OCI-LY1 (cell line): ENCODE results near the gene BTN1A1.

ENCODE experiments used
- H2AFZ ChIP-seq: fragments of 200-600 bp; sonication (generic), shearing (Covaris generic); 2 replicates; pipeline ENCODE4 v1.6.0; 2014; ENCODE audit warnings: antibody characterized with exemption, mild to moderate bottlenecking, low read length
- H3F3A ChIP-seq: fragments of 200-600 bp; sonication (generic), shearing (Covaris generic); 2 replicates; pipeline ENCODE4 v1.6.0; 2014; ENCODE audit warnings: mild to moderate bottlenecking, antibody characterized with exemption, low read length, moderate library complexity; ENCODE audit not compliant: insufficient read depth
- H3K27ac ChIP-seq: fragments of 200-600 bp; sonication (generic); 2 replicates; pipeline ENCODE4 v1.5.1; 2014; ENCODE audit warnings: low read length, mixed run types, mild to moderate bottlenecking, low read depth; ENCODE audit not compliant: poor library complexity, severe bottlenecking
- H3K27me3 ChIP-seq: fragments of 200-600 bp; sonication (generic); 2 replicates; pipeline ENCODE4 v1.6.0; 2014; ENCODE audit warnings: antibody characterized with exemption, mild to moderate bottlenecking, low read length, moderate library complexity; ENCODE audit not compliant: insufficient read depth
- H3K36me3 ChIP-seq: fragments of 200-600 bp; sonication (generic); 2 replicates; pipeline ENCODE4 v1.6.1; 2014; ENCODE audit warnings: mild to moderate bottlenecking, antibody characterized with exemption, low read length, moderate library complexity, mixed read lengths; ENCODE audit not compliant: insufficient read depth
- H3K4me1 ChIP-seq: fragments of 200-600 bp; sonication (generic); 2 replicates; pipeline ENCODE4 v1.5.1; 2014; ENCODE audit warnings: mild to moderate bottlenecking, low read length, moderate library complexity; ENCODE audit not compliant: insufficient read depth, severe bottlenecking
- H3K4me2 ChIP-seq: fragments of 200-600 bp; sonication (generic), shearing (Covaris generic); 2 replicates; pipeline ENCODE4 v1.6.1; 2014; ENCODE audit warnings: low read length
- H3K4me3 ChIP-seq: fragments of 200-600 bp; sonication (generic); 2 replicates; pipeline ENCODE4 v1.5.1; 2014; ENCODE audit warnings: low read length, low read depth, mild to moderate bottlenecking, mixed read lengths; ENCODE audit not compliant: poor library complexity, severe bottlenecking
- H3K79me2 ChIP-seq: fragments of 200-600 bp; shearing (Covaris generic); 2 replicates; pipeline ENCODE4 v1.6.1; 2016; ENCODE audit warnings: mixed run types, low read length, mixed read lengths; ENCODE audit not compliant: insufficient read depth
- H3K9ac ChIP-seq: fragments of 200-600 bp; sonication (generic), shearing (Covaris generic); 2 replicates; pipeline ENCODE4 v1.6.1; 2014; ENCODE audit warnings: mild to moderate bottlenecking, low read length, mixed read lengths
- H3K9me2 ChIP-seq: fragments of 200-600 bp; sonication (generic), shearing (Covaris generic); 2 replicates; pipeline ENCODE4 v1.6.1; 2014; ENCODE audit warnings: low read depth, mild to moderate bottlenecking, low read length, mixed read lengths
- H3K9me3 ChIP-seq: fragments of 200-600 bp; shearing (Covaris generic); 2 replicates; pipeline ENCODE4 v1.6.1; 2014; ENCODE audit warnings: low read length, mixed read lengths
- H4K20me1 ChIP-seq: fragments of 200-600 bp; sonication (generic), shearing (Covaris generic); 2 replicates; pipeline ENCODE4 v1.6.0; 2016; ENCODE audit warnings: mild to moderate bottlenecking, low read length; ENCODE audit not compliant: insufficient read depth
- EZH2 ChIP-seq: fragments of 200-600 bp; sonication (generic), shearing (Covaris generic); IDR thresholded peaks from 2 replicates; pipeline ENCODE4 v1.8.0; 2017; ENCODE audit warnings: borderline replicate concordance, mixed run types, mild to moderate bottlenecking, antibody characterized with exemption, low read length, moderate library complexity, mixed read lengths
- TF ChIP-seq, protein P1 (sequence below): fragments of 200-600 bp; sonication (generic), shearing (Covaris generic); IDR thresholded peaks from 2 replicates; pipeline ENCODE4 v1.5.1; 2017; ENCODE audit warnings: mild to moderate bottlenecking, antibody characterized with exemption, low read length, moderate library complexity, mixed read lengths

BTN1A1 gene

DNA sequence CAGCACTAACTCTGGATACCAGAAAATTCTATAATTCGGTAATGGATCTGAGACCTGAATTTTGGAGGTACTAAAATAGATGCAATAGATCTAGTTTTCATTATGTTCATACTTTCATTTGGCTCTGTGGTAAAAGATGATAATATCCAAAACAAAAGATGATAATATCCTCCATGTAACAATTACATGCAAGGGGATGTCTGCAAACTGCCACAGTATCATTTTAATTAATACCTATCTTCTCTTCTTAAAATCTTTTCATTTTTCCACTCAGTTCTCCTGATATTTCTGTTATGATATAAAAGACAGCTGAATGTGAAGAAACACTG lies 26.7 kb upstream of the BTN1A1 start:
- Histone ChIP-seq H3K79me2 (no peaks in the 10 kb centered on the region), H3K4me2 (peak overlapping the region; percentile 55), H3K9ac (no peak overlapping the region; the same call in 1 of the 2 replicates), H3K4me3 (no peak overlapping the region), H3K9me3 (peaks cover 19% of the 10 kb centered on the region), H3K4me1 (peaks cover 44% of the 10 kb centered on the region), H3K36me3 (no peaks in the 10 kb centered on the region; the same call in 1 of the 2 replicates), H4K20me1 (no peaks in the 10 kb centered on the region), H2AFZ (no peak overlapping the region), H3K27me3 (no peaks in the 10 kb centered on the region), H3K27ac (no peak overlapping the region), H3K9me2 (no peaks in the 10 kb centered on the region), H3F3A (no peaks in the 10 kb centered on the region; the same call in 1 of the 2 replicates)
- TF ChIP-seq, protein P1, sequence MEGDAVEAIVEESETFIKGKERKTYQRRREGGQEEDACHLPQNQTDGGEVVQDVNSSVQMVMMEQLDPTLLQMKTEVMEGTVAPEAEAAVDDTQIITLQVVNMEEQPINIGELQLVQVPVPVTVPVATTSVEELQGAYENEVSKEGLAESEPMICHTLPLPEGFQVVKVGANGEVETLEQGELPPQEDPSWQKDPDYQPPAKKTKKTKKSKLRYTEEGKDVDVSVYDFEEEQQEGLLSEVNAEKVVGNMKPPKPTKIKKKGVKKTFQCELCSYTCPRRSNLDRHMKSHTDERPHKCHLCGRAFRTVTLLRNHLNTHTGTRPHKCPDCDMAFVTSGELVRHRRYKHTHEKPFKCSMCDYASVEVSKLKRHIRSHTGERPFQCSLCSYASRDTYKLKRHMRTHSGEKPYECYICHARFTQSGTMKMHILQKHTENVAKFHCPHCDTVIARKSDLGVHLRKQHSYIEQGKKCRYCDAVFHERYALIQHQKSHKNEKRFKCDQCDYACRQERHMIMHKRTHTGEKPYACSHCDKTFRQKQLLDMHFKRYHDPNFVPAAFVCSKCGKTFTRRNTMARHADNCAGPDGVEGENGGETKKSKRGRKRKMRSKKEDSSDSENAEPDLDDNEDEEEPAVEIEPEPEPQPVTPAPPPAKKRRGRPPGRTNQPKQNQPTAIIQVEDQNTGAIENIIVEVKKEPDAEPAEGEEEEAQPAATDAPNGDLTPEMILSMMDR = no peak
- TF ChIP-seq EZH2 = no peak

DNA sequence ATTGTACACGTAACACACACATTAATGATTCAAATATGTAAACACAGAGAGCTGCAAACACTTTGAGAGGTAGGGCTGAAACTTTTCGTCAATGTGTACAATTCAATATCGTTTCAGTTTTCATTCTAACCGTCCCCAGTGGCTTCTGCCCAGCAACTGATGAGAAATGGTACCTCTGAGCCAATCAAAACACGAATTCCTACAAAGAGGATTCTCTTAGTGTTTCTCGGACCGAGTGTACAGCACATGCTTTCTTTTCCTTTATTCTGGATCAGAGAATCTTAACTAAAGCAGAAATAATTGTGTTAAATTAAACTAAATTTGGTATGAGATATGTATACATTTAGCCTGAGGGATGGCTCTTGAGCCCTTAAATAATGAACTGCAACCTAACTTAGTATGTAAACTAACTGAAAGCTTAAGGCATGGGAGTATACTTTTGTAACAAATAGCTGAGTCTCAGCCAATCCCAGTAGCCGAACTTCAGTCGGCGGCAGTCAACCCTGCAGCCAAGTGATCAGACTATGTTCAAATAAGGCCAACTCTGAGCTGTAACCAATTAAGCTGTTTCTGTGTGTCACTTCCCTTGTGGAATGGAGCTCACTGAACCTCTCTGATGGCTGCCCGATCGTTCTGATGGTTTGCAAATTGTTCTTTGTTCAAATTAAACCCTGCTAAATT lies 26.2 kb upstream of the BTN1A1 start:
- Histone ChIP-seq H3K4me2 (peak overlapping the region; percentile 55), H3K27ac (peak overlapping the region; percentile 81), H3K36me3 (no peaks in the 10 kb centered on the region; the same call in 1 of the 2 replicates)

DNA sequence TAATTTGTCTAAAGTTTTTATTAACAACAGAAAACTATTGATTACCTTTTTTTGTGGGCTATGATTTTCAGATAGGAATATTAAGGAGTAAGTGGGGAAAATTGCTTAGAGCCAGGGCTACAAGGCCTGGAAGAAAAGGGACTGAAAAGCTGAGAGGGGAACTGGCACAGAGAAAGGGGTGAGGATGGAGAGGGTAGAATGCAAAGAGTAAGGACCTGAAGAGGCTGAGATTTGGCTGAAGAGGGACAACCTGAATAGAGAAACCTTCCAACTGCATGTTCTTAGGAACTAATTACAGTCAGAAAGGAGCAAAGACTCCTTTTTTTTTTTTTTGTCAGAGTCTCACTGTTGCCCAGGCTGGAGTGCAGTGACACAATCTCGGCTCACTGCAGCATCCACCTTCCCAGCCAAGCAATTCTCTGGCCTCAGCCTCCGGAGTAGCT lies 25.6 kb upstream of the BTN1A1 start:
- H3F3A ChIP-seq = no peaks in the 10 kb centered on the region; the same call in 1 of the 2 replicates
- no peaks in the 10 kb centered on the region; the same call in 1 of the 2 replicates for H3K36me3 ChIP-seq
- H3K4me2 ChIP-seq = peak overlapping the region; percentile 55
- no peak overlapping the region for H2AFZ ChIP-seq
- H3K27ac ChIP-seq = peak overlapping the region; percentile 81
- H3K9me2 ChIP-seq = no peaks in the 10 kb centered on the region
- H3K27me3 ChIP-seq = no peaks in the 10 kb centered on the region
- peaks cover 44% of the 10 kb centered on the region for H3K4me1 ChIP-seq
- H3K79me2 ChIP-seq = no peaks in the 10 kb centered on the region
- H3K9me3 ChIP-seq = peaks cover 19% of the 10 kb centered on the region
- H3K9ac ChIP-seq = peak overlapping the region; percentile 37; the same call in 1 of the 2 replicates
- no peaks in the 10 kb centered on the region for H4K20me1 ChIP-seq
- TF ChIP-seq, protein P1 = no peak
- no peak for TF ChIP-seq EZH2
- H3K4me3 ChIP-seq = peak overlapping the region; percentile 36

More for the DNA sequence above, 26.2 kb upstream of the BTN1A1 start:
- Histone ChIP-seq H3K9ac (peak overlapping the region; percentile 37; the same call in 1 of the 2 replicates), H3K4me1 (peaks cover 44% of the 10 kb centered on the region), H2AFZ (peak overlapping the region; percentile 96; the same call in 1 of the 2 replicates), H3F3A (no peaks in the 10 kb centered on the region; the same call in 1 of the 2 replicates), H3K27me3 (no peaks in the 10 kb centered on the region), H3K9me3 (peaks cover 19% of the 10 kb centered on the region), H3K4me3 (peak overlapping the region; percentile 36), H3K79me2 (no peaks in the 10 kb centered on the region), H4K20me1 (no peaks in the 10 kb centered on the region), H3K9me2 (no peaks in the 10 kb centered on the region)
- no peak for TF ChIP-seq EZH2
- TF ChIP-seq, protein P1 = no peak
